BJ (cell line): Measurements from ENCODE around the gene KRTAP10-6. TPM values are rescaled to one million over a fixed set of nuclear protein-coding genes. Genes with fewer than 3 reads are reported as not detected.
"Not testable (repeated sequence)": the region's sequence is repeated elsewhere in the genome, so short reads cannot be mapped to it uniquely, and the experiment has no call there.

Experiments used
- CTCF ChIA-PET: fragments of 350-600 bp; formaldehyde crosslinking; extraction: SDS; loops from one replicate; lab custom pipeline; 2021; ENCODE audit warnings: antibody characterized with exemption, inconsistent platforms; lab: Yijun Ruan, JAX
- POLR2A ChIA-PET: fragments of 300-600 bp; sonication (Branson Sonifier 250); formaldehyde crosslinking; extraction: SDS; loops from one replicate; lab custom pipeline; 2021; ENCODE audit warnings: antibody characterized with exemption; lab: Charles Lee
- DNase-seq: peaks from one replicate; pipeline ENCODE4 v3.0.0-alpha.2; 2011; ENCODE audit warnings: low read depth
- H3K27me3 ChIP-seq: 2 replicates; pipeline ENCODE4 v1.6.0; 2011; ENCODE audit warnings: low read length; ENCODE audit not compliant: control insufficient read depth, insufficient read depth
- H3K36me3 ChIP-seq: 2 replicates; pipeline ENCODE4 v1.5.1; 2011; ENCODE audit warnings: low read length; ENCODE audit not compliant: control insufficient read depth, insufficient read depth
- H3K4me3 ChIP-seq: 2 replicates; pipeline ENCODE4 v1.5.1; 2011; ENCODE audit warnings: low read depth, mild to moderate bottlenecking, control low read depth, low read length
- CTCF ChIP-seq: IDR thresholded peaks from 2 replicates; pipeline ENCODE4 v1.5.1; 2011; ENCODE audit warnings: low read depth, mild to moderate bottlenecking, control low read depth, inconsistent platforms, low read length, moderate library complexity; ENCODE audit not compliant: insufficient read depth
- polyA plus RNA-seq: library from polyadenylated mRNA; depleted of rRNA; stranded (reverse); fragments of >200 nt; gene quantifications from 2 replicates; pipeline ENCODE4 v1.2.3, GENCODE V29; 2011

The KRTAP10-6 gene
- polyA plus RNA-seq, 1 experiment, result not detected

- Histone ChIP-seq H3K36me3 (no peaks in the 10 kb centered on the region), H3K4me3 (no peak overlapping the region), H3K27me3 (no peaks in the 10 kb centered on the region)
- ChIA-PET CTCF (no interaction called here), POLR2A (no interaction called here)
- no peak for DNase-seq
- no peak for TF ChIP-seq CTCF
These were observed 11.1 kb downstream of the KRTAP10-6 start for GRCh38 chr21:44581158-44581557.

- H3K4me3 ChIP-seq, CTCF ChIA-PET, POLR2A ChIA-PET, DNase-seq, H3K36me3 ChIP-seq, H3K27me3 ChIP-seq: not testable (repeated sequence)
These were observed 12.0 kb downstream of the KRTAP10-6 start, which contains the start of gene KRTAP10-5 for GRCh38 chr21:44580231-44580821. KRTAP10-5 (minus strand) TSS chr21:44580604; CDS start chr21:44580578, 26 bp downstream.

- POLR2A ChIA-PET, result no interaction called here
- H3K36me3 ChIP-seq, result no peaks in the 10 kb centered on the region
- H3K4me3 ChIP-seq, result no peak overlapping the region
- CTCF ChIA-PET, result no interaction called here
- no peak for TF ChIP-seq CTCF
- no peak for DNase-seq
- H3K27me3 ChIP-seq, result no peaks in the 10 kb centered on the region
These were observed 12.5 kb downstream of the KRTAP10-6 start for GRCh38 chr21:44579833-44580144.

- POLR2A ChIA-PET, result no interaction called here
- Histone ChIP-seq H3K36me3 (no peaks in the 10 kb centered on the region), H3K27me3 (no peaks in the 10 kb centered on the region), H3K4me3 (no peak overlapping the region)
- no peak for TF ChIP-seq CTCF
- CTCF ChIA-PET, result no interaction called here
- no peak for DNase-seq
These were observed 13.1 kb downstream of the KRTAP10-6 start for GRCh38 chr21:44579056-44579832.

GRCh38 chr21:44578371-44579055 is 13.8 kb downstream of the KRTAP10-6 start:
- DNase-seq, result no peak
- H3K36me3 ChIP-seq, result no peaks in the 10 kb centered on the region
- TF ChIP-seq CTCF, result no peak
- no peaks in the 10 kb centered on the region for H3K27me3 ChIP-seq
- CTCF ChIA-PET, result no interaction called here
- POLR2A ChIA-PET, result no interaction called here
- H3K4me3 ChIP-seq, result no peak overlapping the region
